HG03575 (cell line): ENCODE results near the gene CTXND1.
"Not testable (repeated sequence)": the region's sequence is repeated elsewhere in the genome, so short reads cannot be mapped to it uniquely, and the experiment has no call there.

Experiments used
- ATAC-seq: cut with Tn5 transposase; IDR thresholded peaks from one replicate; pipeline ENCODE4 v1.9.1; 2021; ENCODE audit not compliant: unreplicated experiment, insufficient number of reproducible peaks, low FRiP score; ENCODE audit errors: extremely low read depth

Gene CTXND1

GRCh38 chr15:80169768-80170357, 82.2 kb downstream of the CTXND1 start:
- ATAC-seq, result no peak

GRCh38 chr15:80168421-80168820, 83.6 kb downstream of the CTXND1 start:
- no peak for ATAC-seq

DNA sequence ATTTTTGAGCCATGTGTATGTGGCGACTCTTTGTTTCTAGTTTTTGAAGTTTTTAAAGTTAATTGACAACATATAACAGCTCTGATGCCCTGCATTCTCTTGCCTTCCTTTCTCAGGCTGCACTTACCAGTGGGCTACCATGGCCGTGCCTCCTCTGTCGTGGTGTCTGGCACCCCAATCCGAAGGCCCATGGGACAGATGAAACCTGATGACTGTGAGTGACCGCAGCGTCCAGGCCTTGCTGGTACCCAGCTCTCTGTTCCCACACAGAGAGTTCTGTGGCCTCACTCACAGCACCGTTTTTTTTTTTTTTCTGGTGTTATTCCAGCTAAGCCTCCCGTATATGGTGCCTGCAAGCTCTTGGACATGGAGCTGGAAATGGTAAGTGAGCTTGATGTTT, 84.1 kb downstream of the CTXND1 start:
- no peak for ATAC-seq

DNA sequence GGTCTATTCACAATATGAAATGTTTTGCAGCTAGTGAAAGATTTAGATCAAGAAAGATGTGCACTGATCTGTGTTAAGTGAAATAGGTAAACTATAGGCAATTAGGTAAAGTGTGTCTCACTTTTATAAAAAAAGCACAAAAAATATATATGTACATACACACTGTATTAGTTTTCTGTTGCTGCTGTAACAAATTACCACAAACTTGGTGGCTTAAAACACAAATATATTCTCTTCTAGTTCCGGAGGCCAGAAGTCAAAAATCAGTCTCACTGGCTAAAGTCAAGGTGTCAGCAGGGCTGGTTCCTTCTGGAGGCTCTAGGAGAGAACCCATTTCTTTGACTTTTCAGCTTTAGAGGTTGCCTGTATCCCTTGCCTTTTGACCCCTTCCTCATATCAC, 88.1 kb downstream of the CTXND1 start:
- ATAC-seq, result no peak

- no peak for ATAC-seq
These were observed 88.8 kb downstream of the CTXND1 start for GRCh38 chr15:80163217-80163616.

GRCh38 chr15:80162059-80162554, 89.9 kb downstream of the CTXND1 start:
- ATAC-seq, result no peak

- ATAC-seq, result no peak
These were observed 90.5 kb downstream of the CTXND1 start for GRCh38 chr15:80161468-80162016.

DNA sequence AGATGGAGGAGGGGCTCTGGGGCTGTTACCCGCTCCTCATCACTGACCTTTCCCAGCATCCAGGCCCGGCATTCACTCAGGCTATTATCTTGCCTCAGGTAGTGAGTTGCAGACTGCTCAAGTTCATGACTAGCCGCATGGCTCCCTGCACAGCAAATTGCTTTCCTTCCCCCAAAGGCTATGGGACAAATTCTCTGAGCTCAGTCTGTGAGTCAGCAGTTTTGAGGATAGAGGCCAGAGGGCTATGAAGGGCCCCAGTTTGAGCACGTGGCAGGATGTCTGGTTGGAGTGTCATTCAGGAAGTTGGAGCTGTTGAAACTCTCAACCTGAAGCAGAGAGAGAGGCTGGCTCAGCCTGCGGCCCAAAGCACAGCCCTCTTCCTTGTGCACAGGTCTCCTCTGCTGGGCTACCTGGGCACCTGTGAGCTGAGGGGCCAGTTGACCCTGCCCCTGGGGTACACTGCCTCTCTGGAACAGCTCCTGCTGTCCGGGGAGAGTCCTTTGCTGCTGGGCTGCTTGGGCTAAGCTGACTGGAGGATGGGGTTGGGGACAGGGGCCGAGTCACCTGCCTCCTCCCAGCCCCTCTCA, 91.3 kb downstream of the CTXND1 start:
- no peak for ATAC-seq

DNA sequence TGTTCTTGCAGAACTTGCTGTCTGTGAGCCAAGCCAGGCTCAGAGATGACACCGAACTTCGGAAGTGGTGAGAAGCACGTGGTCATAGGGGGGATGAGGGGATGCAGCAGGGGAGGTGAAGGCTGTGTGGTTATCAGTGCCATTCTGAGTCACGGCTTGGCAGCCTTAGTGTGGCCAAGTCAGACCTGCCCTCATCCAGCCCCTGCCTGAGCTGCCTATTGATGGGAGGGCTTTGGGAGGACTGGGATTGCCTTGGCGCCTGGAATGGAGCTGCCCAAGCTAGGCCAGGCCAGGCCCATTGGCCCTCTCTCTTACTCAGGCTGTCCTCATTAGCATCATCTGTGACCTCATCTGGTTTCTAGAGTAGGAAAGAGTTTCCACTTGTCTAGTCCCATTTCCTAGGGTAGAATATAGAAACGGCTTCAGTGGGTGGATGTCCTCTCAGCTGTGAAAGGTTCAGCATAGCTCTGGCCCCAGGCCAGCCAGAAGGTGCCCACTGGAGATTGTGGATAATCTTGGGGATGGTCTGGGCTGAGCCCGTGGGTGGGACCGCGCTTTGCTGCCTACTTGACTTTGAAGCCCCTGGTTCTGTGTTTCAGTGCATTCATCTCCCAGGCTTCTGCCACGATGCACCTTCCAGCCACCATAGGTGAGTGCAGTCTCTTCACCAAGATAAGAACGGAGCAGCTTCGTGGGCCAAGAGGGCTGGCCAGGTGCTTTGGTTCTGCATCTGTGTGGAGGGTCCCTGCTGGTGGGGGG, 92.0 kb downstream of the CTXND1 start:
- no peak for ATAC-seq

GRCh38 chr15:80159301-80159700, 92.7 kb downstream of the CTXND1 start:
- ATAC-seq, result no peak

DNA sequence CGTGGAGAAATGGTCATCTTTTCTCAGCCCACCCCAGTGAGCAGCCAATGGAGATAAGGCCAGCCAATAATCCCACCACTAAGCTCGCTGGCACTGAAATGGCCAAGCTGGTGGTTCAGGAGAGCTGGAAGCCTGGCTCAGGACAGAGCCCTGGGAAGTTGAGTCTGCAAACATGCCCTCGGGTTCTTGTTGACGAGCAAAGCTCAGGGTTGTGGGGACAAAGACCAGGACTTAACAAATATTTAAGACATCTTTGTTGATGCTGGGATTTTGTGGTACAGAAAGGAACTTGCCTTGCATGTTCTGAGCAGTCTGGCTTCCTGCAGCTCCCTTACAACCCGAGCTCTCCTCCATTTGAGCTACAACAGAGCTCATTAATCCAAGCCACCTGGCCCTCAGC, 94.8 kb downstream of the CTXND1 start:
- no peak for ATAC-seq

DNA sequence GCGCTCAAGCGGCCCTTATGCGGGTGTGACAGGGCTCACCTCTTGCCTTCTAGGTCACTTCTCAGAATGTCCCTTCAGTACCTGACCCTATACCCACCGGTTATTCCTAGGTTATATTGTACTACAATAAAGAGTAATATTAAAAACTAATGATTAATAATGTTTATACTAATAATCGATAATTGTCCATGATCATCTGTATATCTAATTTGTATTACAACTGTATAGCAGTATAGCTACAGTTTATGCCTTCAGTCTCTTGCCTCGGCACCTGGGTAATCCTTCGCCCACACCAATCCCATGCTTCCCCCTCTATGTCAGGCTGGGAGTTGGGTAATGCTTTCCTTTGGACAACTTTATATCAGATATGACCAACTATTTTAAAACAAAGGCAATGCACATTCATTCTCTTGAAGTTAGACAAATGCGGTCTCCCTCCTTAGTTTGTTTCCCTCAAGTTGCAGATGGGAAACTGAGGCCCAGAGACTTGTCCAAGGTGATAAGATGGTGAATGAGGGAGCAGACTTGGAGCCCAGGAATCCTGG, 95.8 kb downstream of the CTXND1 start:
- ATAC-seq, result no peak

- ATAC-seq, result not testable (repeated sequence)
These were observed 96.4 kb downstream of the CTXND1 start for GRCh38 chr15:80155378-80156175.

DNA sequence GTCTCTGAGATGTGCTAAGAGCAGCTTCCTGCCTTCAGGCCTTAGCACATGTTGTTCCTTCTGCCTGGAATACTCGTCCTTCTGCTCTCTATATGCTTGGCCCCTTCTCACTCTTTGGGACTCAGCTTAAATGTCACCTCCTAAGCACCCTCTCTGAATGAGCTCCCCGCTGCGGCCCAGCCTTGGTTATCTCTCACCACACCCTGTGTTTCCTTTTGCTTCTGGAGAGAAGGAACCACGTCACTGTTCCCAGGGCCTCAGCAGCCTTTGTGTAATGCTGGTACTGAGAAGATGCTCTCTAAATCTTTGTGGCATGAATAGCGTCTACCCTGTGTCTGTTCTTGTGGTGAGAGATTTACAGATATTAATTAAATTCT, 97.0 kb downstream of the CTXND1 start:
- no peak for ATAC-seq

DNA sequence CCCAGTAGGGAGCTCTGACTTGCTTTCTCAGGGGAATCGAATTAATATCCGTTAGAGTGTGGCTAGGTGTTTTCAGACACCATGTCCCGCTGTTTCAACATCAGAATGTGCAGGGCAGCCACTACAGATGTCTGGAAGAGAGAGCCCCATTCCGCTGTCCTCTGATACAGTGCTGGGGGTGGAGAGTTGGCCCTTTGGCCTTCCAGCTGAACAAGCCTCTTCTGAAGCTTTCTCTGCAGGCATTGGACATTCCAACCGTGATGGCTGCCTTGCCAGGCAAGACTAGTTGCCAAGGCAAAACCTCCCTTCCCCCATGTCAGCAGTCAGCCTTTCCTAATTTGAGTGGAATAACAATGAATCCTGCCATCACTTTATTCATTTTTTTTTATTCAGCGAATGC, 97.7 kb downstream of the CTXND1 start:
- ATAC-seq, result no peak

GRCh38 chr15:80153900-80154299, 98.1 kb downstream of the CTXND1 start:
- no peak for ATAC-seq

DNA sequence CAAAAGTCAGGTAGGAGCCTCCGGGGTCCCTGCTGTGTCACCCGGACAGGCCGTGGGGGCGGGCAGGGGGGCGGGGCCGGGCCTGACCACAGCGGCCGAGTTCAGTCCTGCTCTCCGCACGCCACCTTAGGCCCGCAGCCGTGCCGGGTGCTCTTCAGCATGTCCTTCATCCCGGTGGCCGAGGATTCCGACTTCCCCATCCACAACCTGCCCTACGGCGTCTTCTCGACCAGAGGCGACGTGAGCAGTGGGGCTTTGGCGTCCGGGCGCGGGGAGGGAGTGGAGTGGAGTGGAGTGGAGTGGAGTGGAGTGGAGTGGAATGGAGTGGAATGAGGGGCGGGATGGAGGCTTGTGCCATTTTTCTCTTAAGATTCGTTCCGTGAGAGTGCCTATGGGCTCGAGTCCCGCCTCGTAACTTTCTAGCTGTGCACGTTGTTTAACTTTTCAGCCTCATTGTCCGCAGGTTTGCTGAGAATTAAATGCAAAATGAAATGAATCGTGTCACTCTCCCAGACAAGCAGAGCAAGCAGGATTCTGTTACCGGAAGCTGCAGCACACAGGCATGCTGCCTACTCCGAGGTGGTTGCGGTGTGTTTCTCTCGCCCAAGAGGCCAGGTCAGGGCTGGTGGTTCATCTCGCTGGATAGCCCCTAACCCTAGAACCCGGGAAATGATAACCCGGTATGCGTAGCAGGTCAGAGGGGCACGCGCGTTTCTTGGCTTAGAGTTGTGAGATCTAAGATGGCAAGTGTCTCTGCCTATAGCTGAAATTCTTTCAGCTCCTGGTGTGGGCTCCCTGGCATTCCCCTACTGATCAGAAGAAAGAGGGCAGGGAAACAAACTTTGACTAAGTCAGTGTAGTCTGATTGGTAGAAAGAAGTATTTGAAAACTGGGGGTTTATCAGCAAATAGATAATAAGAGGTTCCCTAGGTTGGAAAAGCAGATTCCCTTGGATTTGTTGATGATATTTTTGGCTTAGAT, 98.8 kb downstream of the CTXND1 start, which contains the start of gene FAH:
FAH (plus strand) TSS at position 104 of the 981 bp plus-strand sequence; CDS start at position 160, 56 bp downstream.
- ATAC-seq, result no peak
